IMR-90 (cell line): ENCODE data around the gene EFEMP2.

ENCODE experiments used
- BHLHE40 ChIP-seq: fragments of 150-350 bp; IDR thresholded peaks from 2 replicates; pipeline ENCODE4 v1.6.1; 2016; ENCODE audit warnings: mild to moderate bottlenecking, low read depth, low read length
- CEBPB ChIP-seq: IDR thresholded peaks from 2 replicates; pipeline ENCODE4 v1.6.1; 2012; ENCODE audit warnings: low read depth, low read length, improper control_type of control experiment
- CHD1 ChIP-seq: IDR thresholded peaks from 2 replicates; pipeline ENCODE4 v1.6.1; 2012; ENCODE audit warnings: low read depth, low read length, improper control_type of control experiment
- CTCF ChIP-seq: conservative IDR thresholded peaks from 2 replicates; pipeline ENCODE4 v1.5.1; 2012; ENCODE audit warnings: mild to moderate bottlenecking, low read depth, low read length, improper control_type of control experiment
- ELK1 ChIP-seq: fragments of 150-350 bp; IDR thresholded peaks from 2 replicates; pipeline ENCODE4 v1.6.1; 2016; ENCODE audit warnings: low read depth, mild to moderate bottlenecking, low read length, moderate library complexity, borderline replicate concordance
- MAFK ChIP-seq: IDR thresholded peaks from 2 replicates; pipeline ENCODE4 v1.6.1; 2012; ENCODE audit warnings: low read depth, low read length, improper control_type of control experiment
- MAZ ChIP-seq: IDR thresholded peaks from 2 replicates; pipeline ENCODE4 v1.6.1; 2012; ENCODE audit warnings: low read depth, mild to moderate bottlenecking, low read length, improper control_type of control experiment, moderate library complexity, borderline replicate concordance
- MXI1 ChIP-seq: IDR thresholded peaks from 2 replicates; pipeline ENCODE4 v1.6.1; 2012; ENCODE audit warnings: low read depth, mild to moderate bottlenecking, low read length, moderate library complexity, borderline replicate concordance
- NFE2L2 ChIP-seq: fragments of 150-350 bp; IDR thresholded peaks from 2 replicates; pipeline ENCODE4 v1.6.1; 2016; ENCODE audit warnings: low read depth, mild to moderate bottlenecking, low read length
- POLR2A ChIP-seq: IDR thresholded peaks from 2 replicates; pipeline ENCODE4 v1.6.1; 2012; ENCODE audit warnings: mild to moderate bottlenecking, low read depth, low read length
- RAD21 ChIP-seq: IDR thresholded peaks from 2 replicates; pipeline ENCODE4 v1.6.1; 2012; ENCODE audit warnings: low read length, improper control_type of control experiment
- SMC3 ChIP-seq: fragments of 150-350 bp; IDR thresholded peaks from 2 replicates; pipeline ENCODE4 v1.6.1; 2016; ENCODE audit warnings: low read depth, mild to moderate bottlenecking, antibody characterized with exemption, low read length, moderate library complexity

DNA sequence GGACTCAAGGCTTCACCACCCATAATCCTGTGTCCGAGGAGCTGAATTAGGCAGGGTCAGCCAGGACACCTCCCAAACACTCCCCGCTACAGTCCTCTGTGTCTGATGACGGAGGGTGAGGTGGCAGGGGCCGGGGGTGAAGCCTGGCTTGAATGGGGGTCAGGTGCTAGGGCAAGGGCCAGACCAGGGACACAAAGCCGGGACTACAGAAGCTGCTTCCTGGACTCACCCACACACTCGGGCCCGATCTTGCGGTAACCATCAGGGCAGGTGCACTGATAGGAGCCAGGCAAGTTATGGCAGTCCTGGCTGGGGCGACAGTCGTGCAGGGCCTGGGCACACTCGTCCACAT, 2.3 kb downstream of the EFEMP2 start:
- TF ChIP-seq CTCF, result no peak
- TF ChIP-seq POLR2A, result no peak
- TF ChIP-seq CEBPB, result no peak
- no peak for TF ChIP-seq RAD21
- TF ChIP-seq MAZ, result no peak
- no peak for TF ChIP-seq NFE2L2
- TF ChIP-seq BHLHE40, result no peak
- TF ChIP-seq ELK1, result no peak
- no peak for TF ChIP-seq SMC3
- TF ChIP-seq MAFK, result no peak
- no peak for TF ChIP-seq MXI1
- no peak for TF ChIP-seq CHD1
